OCI-LY7 (cell line): Measurements from ENCODE around the gene UMAD1.

Experiments
- EZH2phosphoT487 ChIP-seq: fragments of 200-600 bp; sonication (generic); IDR thresholded peaks from 2 replicates; pipeline ENCODE4 v1.6.1; 2018; ENCODE audit warnings: low read depth, borderline replicate concordance, mild to moderate bottlenecking, mixed run types, antibody characterized with exemption, low read length, moderate library complexity, mixed read lengths
- TF ChIP-seq, protein P1 (sequence below): fragments of 200-600 bp; sonication (generic); conservative IDR thresholded peaks from 2 replicates; pipeline ENCODE4 v1.5.1; 2014; ENCODE audit warnings: mild to moderate bottlenecking, antibody characterized with exemption, low read length, moderate library complexity, mixed read lengths

DNA sequence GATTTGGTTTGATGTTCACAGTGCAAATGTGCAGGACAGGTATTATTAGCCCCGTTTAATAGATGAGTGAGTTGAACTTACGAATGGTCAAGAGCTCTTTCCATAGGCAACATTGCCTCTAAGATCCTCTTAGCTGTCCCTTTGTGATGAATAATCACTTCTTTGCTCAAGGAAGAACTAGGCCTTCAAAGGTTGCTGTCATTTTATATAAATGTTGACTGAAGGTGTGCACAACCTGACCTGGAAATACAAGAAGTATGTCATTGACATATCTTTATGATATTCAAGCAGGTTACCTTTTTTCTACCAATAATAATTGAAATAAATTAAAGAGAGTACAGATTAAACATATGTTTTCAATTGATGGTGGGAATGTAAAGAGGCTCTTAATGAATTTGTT, 279.5 kb downstream of the UMAD1 start:
- TF ChIP-seq, protein P1, sequence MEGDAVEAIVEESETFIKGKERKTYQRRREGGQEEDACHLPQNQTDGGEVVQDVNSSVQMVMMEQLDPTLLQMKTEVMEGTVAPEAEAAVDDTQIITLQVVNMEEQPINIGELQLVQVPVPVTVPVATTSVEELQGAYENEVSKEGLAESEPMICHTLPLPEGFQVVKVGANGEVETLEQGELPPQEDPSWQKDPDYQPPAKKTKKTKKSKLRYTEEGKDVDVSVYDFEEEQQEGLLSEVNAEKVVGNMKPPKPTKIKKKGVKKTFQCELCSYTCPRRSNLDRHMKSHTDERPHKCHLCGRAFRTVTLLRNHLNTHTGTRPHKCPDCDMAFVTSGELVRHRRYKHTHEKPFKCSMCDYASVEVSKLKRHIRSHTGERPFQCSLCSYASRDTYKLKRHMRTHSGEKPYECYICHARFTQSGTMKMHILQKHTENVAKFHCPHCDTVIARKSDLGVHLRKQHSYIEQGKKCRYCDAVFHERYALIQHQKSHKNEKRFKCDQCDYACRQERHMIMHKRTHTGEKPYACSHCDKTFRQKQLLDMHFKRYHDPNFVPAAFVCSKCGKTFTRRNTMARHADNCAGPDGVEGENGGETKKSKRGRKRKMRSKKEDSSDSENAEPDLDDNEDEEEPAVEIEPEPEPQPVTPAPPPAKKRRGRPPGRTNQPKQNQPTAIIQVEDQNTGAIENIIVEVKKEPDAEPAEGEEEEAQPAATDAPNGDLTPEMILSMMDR: no peak
- TF ChIP-seq EZH2phosphoT487: no peak
